Measurements from ENCODE around the gene ATF3. TPM values are rescaled to one million over a fixed set of nuclear protein-coding genes. Genes with fewer than 3 reads are reported as not detected.

Gene ATF3
- total and polyA plus RNA-seq, 11 donors: 4.6 to 74.5 (median 17.8) TPM

- Histone ChIP-seq H3K27me3 (no peaks in the 10 kb centered on the region), H3K4me3 (peak overlapping the region in 7 of 12 donors; percentile 53 to 78 (median 66)), H3K27ac (peak overlapping the region in 3 of 12 donors; percentile 80 to 84 (median 81)), H3K4me1 (peaks cover 0 to 46% (median 23%) of the 10 kb centered on the region in 12 donors), H3K36me3 (no peaks in the 10 kb centered on the region), H3K9me3 (no peaks in the 10 kb centered on the region)
- DNase-seq: no peak
- 71 to 73% (median 72%) methylated on average over 11 of the region's 11 CpGs for WGBS, 4 donors
- ATAC-seq: no peak
- intact Hi-C loops (cut with DNase I): loop anchor here in 9 of 10 donors (1.0 to 10.0 kb wide), 11 partner anchors 26 to 330 kb away; partner anchors contain the start of gene ATF3 (in 1 of the 9)
- TF ChIP-seq CTCF (IDR thresholded peaks at IDR 0.05) (no peak), POLR2A (IDR thresholded peaks at IDR 0.05) (no peak)
These were observed 56.0 kb downstream of the ATF3 start for GRCh38 chr1:212664409-212665199.

GRCh38 chr1:212665241-212666115 is 56.9 kb downstream of the ATF3 start:
- DNase-seq (peak; percentile 84 to 92 (median 90)), ATAC-seq (peak; percentile 95 to 98 (median 96))
- Histone ChIP-seq H3K36me3 (no peaks in the 10 kb centered on the region), H3K27me3 (no peaks in the 10 kb centered on the region), H3K4me1 (peaks cover 0 to 47% (median 23%) of the 10 kb centered on the region in 12 donors), H3K27ac (peak overlapping the region in 11 of 12 donors; percentile 50 to 87 (median 77)), H3K4me3 (peak overlapping the region; percentile 27 to 78 (median 64)), H3K9me3 (no peaks in the 10 kb centered on the region)
- TF ChIP-seq CTCF (IDR thresholded peaks at IDR 0.05) (peak; percentile 91 to 99 (median 97)), POLR2A (IDR thresholded peaks at IDR 0.05) (no peak)
- intact Hi-C loops (cut with DNase I): loop anchor here in 9 of 10 donors (1.0 to 10.0 kb wide), 12 partner anchors 27 to 329 kb away; partner anchors contain the start of gene ATF3 (in 2 of the 9)
- WGBS, 4 donors: 13 to 21% (median 14%) methylated on average over 25 to 37 of the region's 37 CpGs

- Histone ChIP-seq H3K9me3 (no peaks in the 10 kb centered on the region), H3K27ac (no peak overlapping the region), H3K4me1 (peaks cover 0 to 53% (median 23%) of the 10 kb centered on the region in 12 donors), H3K27me3 (no peaks in the 10 kb centered on the region), H3K36me3 (no peaks in the 10 kb centered on the region), H3K4me3 (no peak overlapping the region)
- intact Hi-C loops (cut with DNase I): loop anchor here in 7 of 10 donors (2.0 to 10.0 kb wide), 7 partner anchors 36 to 329 kb away; partner anchors contain the start of gene ATF3 (in 2 of the 7)
- ATAC-seq (no peak), DNase-seq (peak in 1 of 5 donors; percentile 56)
- 85 to 91% (median 88%) methylated on average over 9 to 10 of the region's 10 CpGs for WGBS, 4 donors
- no peak for TF ChIP-seq CTCF (IDR thresholded peaks at IDR 0.05)
- no peak for TF ChIP-seq POLR2A (IDR thresholded peaks at IDR 0.05)
These were observed 57.7 kb downstream of the ATF3 start for GRCh38 chr1:212666116-212666775.
